DOHH2 (cell line): Measurements from ENCODE around the gene NETO2.

Experiments
- H3F3A ChIP-seq: fragments of 200-600 bp; sonication (generic), shearing (Covaris generic); 2 replicates; pipeline ENCODE4 v1.6.0; 2016; ENCODE audit warnings: antibody characterized with exemption, mild to moderate bottlenecking; ENCODE audit not compliant: control insufficient read depth, insufficient read depth
- H3K27ac ChIP-seq: fragments of 200-600 bp; sonication (generic); 2 replicates; pipeline ENCODE4 v1.5.1; 2014; ENCODE audit warnings: low read depth, mild to moderate bottlenecking, low read length, moderate library complexity
- H3K27me3 ChIP-seq: fragments of 200-600 bp; sonication (generic); 2 replicates; pipeline ENCODE4 v1.6.1; 2014; ENCODE audit warnings: mild to moderate bottlenecking, low read length, mixed read lengths; ENCODE audit not compliant: control insufficient read depth
- H3K36me3 ChIP-seq: fragments of 200-600 bp; sonication (generic); 2 replicates; pipeline ENCODE4 v1.6.1; 2014; ENCODE audit warnings: mild to moderate bottlenecking, low read length, moderate library complexity, mixed read lengths; ENCODE audit not compliant: control insufficient read depth
- H3K4me1 ChIP-seq: fragments of 200-600 bp; sonication (generic); 2 replicates; pipeline ENCODE4 v1.6.1; 2014; ENCODE audit warnings: mild to moderate bottlenecking, low read length, mixed read lengths; ENCODE audit not compliant: control insufficient read depth
- H3K4me2 ChIP-seq: fragments of 200-600 bp; sonication (generic); 2 replicates; pipeline ENCODE4 v1.6.0; 2014; ENCODE audit warnings: mild to moderate bottlenecking, low read length, moderate library complexity
- H3K4me3 ChIP-seq: fragments of 200-600 bp; sonication (generic); 2 replicates; pipeline ENCODE4 v1.5.1; 2014; ENCODE audit warnings: mild to moderate bottlenecking, low read length, mixed read lengths
- H3K79me2 ChIP-seq: fragments of 200-600 bp; sonication (generic); 2 replicates; pipeline ENCODE4 v1.6.1; 2014; ENCODE audit warnings: mild to moderate bottlenecking, low read length, mixed read lengths; ENCODE audit not compliant: control insufficient read depth
- H3K9me2 ChIP-seq: fragments of 200-600 bp; sonication (generic); replicated peaks from 2 replicates; pipeline ENCODE4 v1.6.1; 2014; ENCODE audit warnings: mild to moderate bottlenecking, low read length, mixed read lengths; ENCODE audit not compliant: control insufficient read depth
- H3K9me3 ChIP-seq: fragments of 200-600 bp; sonication (generic); 2 replicates; pipeline ENCODE4 v1.6.1; 2014; ENCODE audit warnings: antibody characterized with exemption, low read length, mixed read lengths; ENCODE audit not compliant: control insufficient read depth, insufficient read depth
- H4K20me1 ChIP-seq: fragments of 200-600 bp; sonication (generic); 2 replicates; pipeline ENCODE4 v1.6.0; 2014; ENCODE audit warnings: low read depth, mild to moderate bottlenecking, antibody characterized with exemption, low read length, moderate library complexity; ENCODE audit not compliant: control insufficient read depth, insufficient read depth
- CTCF ChIP-seq: fragments of 200-600 bp; sonication (generic); IDR thresholded peaks from one replicate; pipeline ENCODE4 v1.5.1; 2014; ENCODE audit warnings: antibody characterized with exemption, mild to moderate bottlenecking, low read depth, low read length; ENCODE audit not compliant: poor library complexity, severe bottlenecking
- EZH2phosphoT487 ChIP-seq: fragments of 200-600 bp; sonication (generic); IDR thresholded peaks from 2 replicates; pipeline ENCODE4 v1.6.1; 2017; ENCODE audit warnings: borderline replicate concordance, mild to moderate bottlenecking, antibody characterized with exemption, low read length, moderate library complexity, mixed read lengths

NETO2 gene

GRCh38 chr16:47081115-47081514 lies 62.6 kb downstream of the NETO2 start:
- Histone ChIP-seq H3F3A (no peaks in the 10 kb centered on the region), H3K36me3 (no peaks in the 10 kb centered on the region; the same call in 1 of the 2 replicates), H3K4me3 (no peak overlapping the region), H3K9me3 (no peaks in the 10 kb centered on the region), H3K27me3 (no peaks in the 10 kb centered on the region), H3K4me1 (no peaks in the 10 kb centered on the region), H3K27ac (no peak overlapping the region), H3K4me2 (no peak overlapping the region), H3K79me2 (no peaks in the 10 kb centered on the region), H3K9me2 (no peaks in the 10 kb centered on the region), H4K20me1 (no peaks in the 10 kb centered on the region)
- TF ChIP-seq CTCF, result no peak
- no peak for TF ChIP-seq EZH2phosphoT487

DNA sequence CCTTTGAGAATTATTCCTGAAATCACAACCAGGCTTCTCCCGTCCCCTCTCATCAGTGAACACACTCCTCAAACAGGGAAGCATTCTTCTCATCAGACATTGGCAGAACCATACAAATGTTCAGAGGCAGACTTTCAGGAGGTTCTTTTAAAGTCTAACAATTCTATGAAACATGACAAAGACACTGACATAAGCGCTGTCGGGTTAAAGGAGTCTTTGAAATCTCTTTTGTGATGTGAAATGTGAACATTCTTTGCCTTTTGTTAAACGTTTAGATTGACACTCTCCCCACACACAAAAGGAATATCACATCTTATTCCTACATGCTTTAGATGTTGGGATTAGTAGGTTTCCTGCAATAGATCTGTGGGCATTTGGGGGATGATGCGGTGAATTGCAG lies 63.9 kb downstream of the NETO2 start:
- Histone ChIP-seq H3F3A (no peaks in the 10 kb centered on the region), H3K27ac (no peak overlapping the region), H3K4me1 (no peaks in the 10 kb centered on the region), H3K36me3 (no peaks in the 10 kb centered on the region), H3K9me2 (no peaks in the 10 kb centered on the region), H4K20me1 (no peaks in the 10 kb centered on the region), H3K4me3 (no peak overlapping the region), H3K9me3 (no peaks in the 10 kb centered on the region), H3K4me2 (no peak overlapping the region), H3K27me3 (no peaks in the 10 kb centered on the region), H3K79me2 (no peaks in the 10 kb centered on the region)
- no peak for TF ChIP-seq CTCF
- no peak for TF ChIP-seq EZH2phosphoT487

- Histone ChIP-seq H3K4me3 (no peak overlapping the region), H3K9me3 (no peaks in the 10 kb centered on the region), H3K4me1 (no peaks in the 10 kb centered on the region), H3K36me3 (no peaks in the 10 kb centered on the region), H3K27ac (no peak overlapping the region), H3K79me2 (no peaks in the 10 kb centered on the region), H3K4me2 (no peak overlapping the region), H3F3A (no peaks in the 10 kb centered on the region), H4K20me1 (no peaks in the 10 kb centered on the region), H3K27me3 (no peaks in the 10 kb centered on the region), H3K9me2 (no peaks in the 10 kb centered on the region)
- TF ChIP-seq CTCF (no peak), EZH2phosphoT487 (no peak)
Observed at GRCh38 chr16:47073223-47074155, 70.3 kb downstream of the NETO2 start.
